Thoracic aorta (tissue), 2 donors: ENCODE results near the gene PCDHGA11. TPM values are rescaled to one million over a fixed set of nuclear protein-coding genes. Genes with fewer than 3 reads are reported as not detected.
A peak's percentile ranks its signal among the peaks of the same experiment; 100 is the strongest.
"Not testable (repeated sequence)": the region's sequence is repeated elsewhere in the genome, so short reads cannot be mapped to it uniquely, and the experiment has no call there.

Source experiments
- ATAC-seq: fragments of 150-250 bp; one replicate; pipeline ENCODE4 v1.8.0; 2017; ENCODE audit warnings: low read depth; ENCODE audit not compliant: insufficient number of reproducible peaks, low FRiP score
- DNase-seq: peaks from one replicate; pipeline ENCODE4 v3.0.0-alpha.2; 2020; ENCODE audit warnings: low spot score
- H3K27ac ChIP-seq, 2 donors: fragments of 200-600 bp; sonication (generic); 1 replicate in 1 of 2; 2 replicates in 1 of 2; pipeline ENCODE4 v1.5.1; 2016; ENCODE audit warnings: mild to moderate bottlenecking in 2 of 2, moderate library complexity in 2 of 2
- H3K27me3 ChIP-seq: fragments of 200-600 bp; sonication (generic); replicated peaks from 2 replicates; pipeline ENCODE4 v1.6.0; 2016; ENCODE audit warnings: mild to moderate bottlenecking; ENCODE audit not compliant: insufficient read depth
- H3K36me3 ChIP-seq: fragments of 200-600 bp; sonication (generic); one replicate; pipeline ENCODE4 v1.5.1; 2016
- H3K4me1 ChIP-seq, 2 donors: fragments of 200-600 bp; sonication (generic); 1 replicate in 1 of 2; 2 replicates in 1 of 2; pipeline versions ENCODE4 v1.5.1 to v1.6.0; 2016; ENCODE audit warnings: low read depth in 2 of 2, mild to moderate bottlenecking in 1 of 2; ENCODE audit not compliant: control insufficient read depth in 1 of 2
- H3K4me3 ChIP-seq: fragments of 200-600 bp; sonication (generic); 2 replicates; pipeline ENCODE4 v1.5.1; 2016; ENCODE audit warnings: mild to moderate bottlenecking
- H3K9me3 ChIP-seq: fragments of 200-600 bp; sonication (generic); 2 replicates; pipeline ENCODE4 v1.5.1; 2016
- CTCF ChIP-seq: fragments of 200-600 bp; sonication (generic); IDR thresholded peaks from one replicate; pipeline ENCODE4 v1.5.1; 2019; ENCODE audit warnings: antibody characterized with exemption
- total RNA-seq, 2 donors: library from RNA; depleted of rRNA; stranded (reverse); fragments of >200 nt; gene quantifications; one replicate each; pipeline versions ENCODE4 v1.1.0 to v1.2.3, GENCODE V29; 2016

PCDHGA11 gene
- total RNA-seq, 2 donors from 2014 or later = 10.4 to 11.6 TPM

GRCh38 chr5:141389153-141390042, 31.5 kb upstream of the PCDHGA11 start:
- ATAC-seq = no peak
- peaks cover 95% of the 10 kb centered on the region for H3K9me3 ChIP-seq
- no peak for TF ChIP-seq CTCF
- DNase-seq = no peak
- peak overlapping the region; percentile 12 for H3K4me3 ChIP-seq
- no peaks in the 10 kb centered on the region for H3K4me1 ChIP-seq
- no peaks in the 10 kb centered on the region for H3K27me3 ChIP-seq
- H3K27ac ChIP-seq = no peak overlapping the region
- H3K36me3 ChIP-seq = peaks cover 5% of the 10 kb centered on the region

- TF ChIP-seq CTCF = no peak
- no peaks in the 10 kb centered on the region for H3K27me3 ChIP-seq
- H3K27ac ChIP-seq = no peak within 1 kb of the TSS
- H3K9me3 ChIP-seq = peaks cover 91% of the 10 kb centered on the region
- ATAC-seq = no peak
- peaks cover 5% of the 10 kb centered on the region for H3K36me3 ChIP-seq
- no peak for DNase-seq
- H3K4me1 ChIP-seq = no peaks in the 10 kb centered on the region
- H3K4me3 ChIP-seq = peak within 1 kb of the TSS; percentile 32
These were observed 28.2 kb upstream of the PCDHGA11 start, which contains the start of gene PCDHGA8 for GRCh38 chr5:141392429-141393198. Gene PCDHGA8, plus strand, starts transcription at chr5:141392633. Its CDS starts 181 bp downstream, at chr5:141392814.

- no peaks in the 10 kb centered on the region for H3K4me1 ChIP-seq
- no peak overlapping the region for H3K27ac ChIP-seq
- H3K4me3 ChIP-seq = peak overlapping the region; percentile 23
- TF ChIP-seq CTCF = no peak
- no peaks in the 10 kb centered on the region for H3K27me3 ChIP-seq
- ATAC-seq (no peak), DNase-seq (no peak)
- H3K9me3 ChIP-seq = peaks cover 93% of the 10 kb centered on the region
- H3K36me3 ChIP-seq = peaks cover 5% of the 10 kb centered on the region
These were observed 27.6 kb upstream of the PCDHGA11 start for GRCh38 chr5:141393267-141393666.

DNA sequence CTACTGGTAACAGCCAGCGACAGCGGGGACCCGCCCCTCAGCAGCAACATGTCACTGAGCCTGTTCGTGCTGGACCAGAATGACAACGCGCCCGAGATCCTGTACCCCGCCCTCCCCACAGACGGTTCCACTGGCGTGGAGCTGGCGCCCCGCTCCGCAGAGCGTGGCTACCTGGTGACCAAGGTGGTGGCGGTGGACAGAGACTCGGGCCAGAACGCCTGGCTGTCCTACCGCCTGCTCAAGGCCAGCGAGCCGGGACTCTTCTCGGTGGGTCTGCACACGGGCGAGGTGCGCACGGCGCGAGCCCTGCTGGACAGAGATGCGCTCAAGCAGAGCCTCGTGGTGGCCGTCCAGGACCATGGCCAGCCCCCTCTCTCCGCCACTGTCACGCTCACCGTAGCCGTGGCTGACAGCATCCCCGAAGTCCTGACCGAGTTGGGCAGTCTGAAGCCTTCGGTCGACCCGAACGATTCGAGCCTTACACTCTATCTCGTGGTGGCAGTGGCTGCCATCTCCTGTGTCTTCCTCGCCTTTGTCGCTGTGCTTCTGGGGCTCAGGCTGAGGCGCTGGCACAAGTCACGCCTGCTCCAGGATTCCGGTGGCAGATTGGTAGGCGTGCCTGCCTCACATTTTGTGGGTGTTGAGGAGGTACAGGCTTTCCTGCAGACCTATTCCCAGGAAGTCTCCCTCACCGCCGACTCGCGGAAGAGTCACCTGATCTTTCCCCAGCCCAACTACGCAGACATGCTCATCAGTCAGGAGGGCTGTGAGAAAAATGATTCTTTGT, 26.3 kb upstream of the PCDHGA11 start:
- H3K36me3 ChIP-seq, H3K4me1 ChIP-seq, H3K4me3 ChIP-seq, ATAC-seq, H3K27ac ChIP-seq, H3K27me3 ChIP-seq, DNase-seq: not testable (repeated sequence)
- H3K9me3 ChIP-seq = peaks cover 92% of the 10 kb centered on the region

- peak; percentile 29 for TF ChIP-seq CTCF
- not testable (repeated sequence) for H3K4me1 ChIP-seq, H3K27me3 ChIP-seq, ATAC-seq, DNase-seq, H3K36me3 ChIP-seq, H3K27ac ChIP-seq
- H3K9me3 ChIP-seq = peaks cover 88% of the 10 kb centered on the region
- H3K4me3 ChIP-seq = peak within 1 kb of the TSS; percentile 47
These were observed 22.9 kb upstream of the PCDHGA11 start, which contains the start of gene PCDHGB5 for GRCh38 chr5:141397756-141398551. Gene PCDHGB5, plus strand, starts transcription at chr5:141397947. Its CDS starts 181 bp downstream, at chr5:141398128.
